Fibroblast of villous mesenchyme (primary cell): Measurements from ENCODE around the gene C6orf89. TPM values are rescaled to one million over a fixed set of nuclear protein-coding genes. Genes with fewer than 3 reads are reported as not detected.
"Not testable (repeated sequence)": the region's sequence is repeated elsewhere in the genome, so short reads cannot be mapped to it uniquely, and the experiment has no call there.

Experiments
- DNase-seq: peaks from one replicate; pipeline ENCODE4 v3.0.0-alpha.2; 2010; ENCODE audit warnings: low read depth
- H3K4me3 ChIP-seq: 2 replicates; pipeline ENCODE4 v1.5.1; 2011; ENCODE audit warnings: low read depth, mild to moderate bottlenecking, low read length
- total RNA-seq: library from RNA; depleted of rRNA; stranded (reverse); fragments of >200 nt; gene quantifications from 2 replicates; pipeline ENCODE4 v1.2.3, GENCODE V29; 2012
- TF ChIP-seq, protein P1 (sequence below): IDR thresholded peaks from 2 replicates; pipeline ENCODE4 v1.5.1; 2012; ENCODE audit warnings: low read depth, mild to moderate bottlenecking, low read length; ENCODE audit not compliant: insufficient read depth

Gene C6orf89
- total RNA-seq, 1 donor = 63.9 TPM

GRCh38 chr6:36938536-36938935 is 52.8 kb downstream of the C6orf89 start:
- peak; percentile 93 for DNase-seq
- TF ChIP-seq, protein P1, sequence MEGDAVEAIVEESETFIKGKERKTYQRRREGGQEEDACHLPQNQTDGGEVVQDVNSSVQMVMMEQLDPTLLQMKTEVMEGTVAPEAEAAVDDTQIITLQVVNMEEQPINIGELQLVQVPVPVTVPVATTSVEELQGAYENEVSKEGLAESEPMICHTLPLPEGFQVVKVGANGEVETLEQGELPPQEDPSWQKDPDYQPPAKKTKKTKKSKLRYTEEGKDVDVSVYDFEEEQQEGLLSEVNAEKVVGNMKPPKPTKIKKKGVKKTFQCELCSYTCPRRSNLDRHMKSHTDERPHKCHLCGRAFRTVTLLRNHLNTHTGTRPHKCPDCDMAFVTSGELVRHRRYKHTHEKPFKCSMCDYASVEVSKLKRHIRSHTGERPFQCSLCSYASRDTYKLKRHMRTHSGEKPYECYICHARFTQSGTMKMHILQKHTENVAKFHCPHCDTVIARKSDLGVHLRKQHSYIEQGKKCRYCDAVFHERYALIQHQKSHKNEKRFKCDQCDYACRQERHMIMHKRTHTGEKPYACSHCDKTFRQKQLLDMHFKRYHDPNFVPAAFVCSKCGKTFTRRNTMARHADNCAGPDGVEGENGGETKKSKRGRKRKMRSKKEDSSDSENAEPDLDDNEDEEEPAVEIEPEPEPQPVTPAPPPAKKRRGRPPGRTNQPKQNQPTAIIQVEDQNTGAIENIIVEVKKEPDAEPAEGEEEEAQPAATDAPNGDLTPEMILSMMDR = no peak
- H3K4me3 ChIP-seq = no peak overlapping the region

DNA sequence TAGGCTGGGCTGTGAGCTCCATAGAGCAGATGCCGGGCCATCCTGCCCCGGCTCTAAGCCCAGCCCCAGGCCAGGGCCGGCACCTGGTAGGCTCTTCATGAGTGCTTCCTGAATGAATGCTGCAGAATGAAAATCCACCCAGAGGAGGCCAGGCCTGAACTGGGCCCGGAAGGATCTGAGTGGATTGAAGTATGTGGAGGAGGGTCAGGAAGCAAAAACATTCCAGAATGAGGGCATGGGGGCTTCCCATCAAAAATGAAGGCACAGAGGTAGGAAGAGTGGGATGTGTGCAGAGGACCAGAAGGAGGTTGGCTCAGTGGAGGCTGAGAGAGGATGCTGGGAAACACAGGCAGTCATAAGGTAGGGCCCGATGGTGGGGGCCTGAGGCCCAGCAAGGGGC is 53.3 kb downstream of the C6orf89 start:
- H3K4me3 ChIP-seq, DNase-seq: not testable (repeated sequence)

DNA sequence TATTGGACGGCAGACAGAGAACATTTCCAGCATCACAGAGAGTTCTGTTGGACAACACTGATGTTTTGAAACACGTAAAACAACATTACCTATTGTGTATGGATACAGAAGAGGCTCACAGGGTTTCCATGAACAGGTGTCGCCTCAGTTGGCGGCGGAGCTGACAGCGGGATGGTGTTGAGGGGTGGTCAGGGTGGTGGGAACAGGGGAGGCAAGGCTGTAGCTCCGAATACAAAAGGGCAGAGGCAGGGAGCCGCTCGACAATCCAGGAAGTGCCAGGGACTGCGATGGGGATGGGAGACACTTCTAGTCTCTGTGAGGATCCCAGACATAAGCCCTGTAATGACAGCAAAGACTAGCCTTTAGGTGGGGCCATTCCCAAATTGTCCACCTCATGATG is 54.3 kb downstream of the C6orf89 start:
- no peak for DNase-seq
- TF ChIP-seq, protein P1 = no peak
- H3K4me3 ChIP-seq = no peak overlapping the region

- H3K4me3 ChIP-seq, DNase-seq: not testable (repeated sequence)
Measured at GRCh38 chr6:36941561-36941960, 55.8 kb downstream of the C6orf89 start.

GRCh38 chr6:36942329-36942728 is 56.6 kb downstream of the C6orf89 start:
- not testable (repeated sequence) for DNase-seq

DNA sequence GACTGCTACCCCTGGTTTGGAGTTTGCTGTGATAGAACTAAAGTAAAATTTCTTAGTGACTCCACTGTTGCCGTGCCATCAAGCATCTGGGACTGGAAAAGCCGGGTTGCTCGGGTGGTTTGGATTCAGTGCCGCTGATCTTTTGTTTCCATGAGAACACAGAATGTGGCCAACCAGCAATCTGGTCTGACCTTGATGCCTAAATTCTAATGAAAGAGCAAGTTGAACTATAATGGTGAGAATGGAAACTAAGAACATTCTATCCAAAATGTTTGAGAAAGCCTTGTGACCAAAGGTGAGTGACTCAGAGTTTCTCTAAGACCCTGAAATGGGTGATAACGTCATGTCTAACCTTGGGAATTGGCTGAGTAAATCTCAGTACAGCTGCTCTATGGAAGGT is 58.9 kb downstream of the C6orf89 start:
- H3K4me3 ChIP-seq = no peak overlapping the region
- no peak for DNase-seq
- TF ChIP-seq, protein P1 = no peak

More at GRCh38 chr6:36942329-36942728, 56.6 kb downstream of the C6orf89 start:
- H3K4me3 ChIP-seq = not testable (repeated sequence)

GRCh38 chr6:36945301-36945700 is 59.5 kb downstream of the C6orf89 start:
- no peak overlapping the region for H3K4me3 ChIP-seq
- DNase-seq = no peak
- TF ChIP-seq, protein P1 = no peak

DNA sequence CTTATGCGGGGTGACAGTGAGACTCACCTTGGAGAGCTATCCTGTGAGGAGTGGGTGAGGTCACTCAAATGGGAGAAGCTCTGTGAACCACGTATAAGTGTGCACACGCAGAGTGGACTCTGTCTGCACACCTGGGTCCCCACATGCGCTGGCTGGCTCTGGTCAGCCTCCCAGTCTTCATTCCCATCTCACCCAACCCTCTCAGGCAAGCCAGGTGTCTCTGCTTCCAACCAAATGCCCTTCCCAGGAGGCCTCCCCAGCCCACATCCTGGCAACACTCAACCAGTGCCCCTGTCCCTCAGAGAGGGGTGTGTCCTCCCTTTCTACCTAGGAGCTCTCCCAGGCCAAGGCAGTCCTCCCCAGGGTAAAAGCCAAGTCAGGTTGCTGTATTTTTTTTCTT is 60.8 kb downstream of the C6orf89 start:
- no peak for DNase-seq
- no peak overlapping the region for H3K4me3 ChIP-seq

More for the DNA sequence above, 60.8 kb downstream of the C6orf89 start:
- TF ChIP-seq, protein P1 = no peak
